Activated T-helper 2 cell treated with anti-CD3 and anti-CD28 coated beads, Interferon-gamma antibody, Interleukin-2, Interleukin-4, amounts not matched to agents 10 μg/mL and 5 μg/mL and 100 μg/mL, durations not matched to agents 14 hours and 24 hours and 36 hours (primary cell): ENCODE measurements around the gene CDH18. TPM values are rescaled to one million over a fixed set of nuclear protein-coding genes. Genes with fewer than 3 reads are reported as not detected.

ENCODE experiments used
- DNase-seq: peaks from one replicate; pipeline ENCODE4 v3.0.0; 2021; ENCODE audit warnings: low spot score
- H3K27ac Mint-ChIP-seq: one replicate; pipeline ENCODE4 v1.8.0; 2021; ENCODE audit warnings: mixed read lengths
- H3K27me3 Mint-ChIP-seq: one replicate; pipeline ENCODE4 v1.8.0; 2021; ENCODE audit warnings: low read depth, mixed read lengths
- H3K36me3 Mint-ChIP-seq: one replicate; pipeline ENCODE4 v1.8.0; 2021; ENCODE audit warnings: low read depth, mixed read lengths
- H3K4me1 Mint-ChIP-seq: one replicate; pipeline ENCODE4 v1.8.0; 2021; ENCODE audit warnings: low read depth, mixed read lengths
- H3K4me3 Mint-ChIP-seq: one replicate; pipeline ENCODE4 v1.8.0; 2021; ENCODE audit warnings: low read depth, mild to moderate bottlenecking, moderate library complexity, mixed read lengths
- H3K9me3 Mint-ChIP-seq: one replicate; pipeline ENCODE4 v1.8.0; 2021; ENCODE audit warnings: mixed read lengths
- intact Hi-C: fragments of 100-400 bp; cut with micrococcal nuclease; formaldehyde crosslinking; loops from one replicate; pipeline ENCODE4 v1.15.1; 2023
- total RNA-seq: library from RNA; stranded (reverse); gene quantifications from 2 replicates; pipeline ENCODE4 v1.2.3, GENCODE V29; 2022

Gene CDH18
- total RNA-seq, 1 donor from 2014 or later, result not detected

- no peak for DNase-seq
- H3K27ac Mint-ChIP-seq, result no peak overlapping the region
- H3K4me1 Mint-ChIP-seq, result no peaks in the 10 kb centered on the region
- H3K27me3 Mint-ChIP-seq, result no peaks in the 10 kb centered on the region
- H3K36me3 Mint-ChIP-seq, result no peaks in the 10 kb centered on the region
- intact Hi-C loops, result no loop called here
- H3K4me3 Mint-ChIP-seq, result no peak overlapping the region
- peaks cover 24% of the 10 kb centered on the region for H3K9me3 Mint-ChIP-seq
These were observed 67.2 kb downstream of the CDH18 start for GRCh38 chr5:19920761-19921160.

- intact Hi-C loops, result no loop called here
- H3K4me3 Mint-ChIP-seq, result no peak overlapping the region
- H3K9me3 Mint-ChIP-seq, result peaks cover 32% of the 10 kb centered on the region
- DNase-seq, result no peak
- no peak overlapping the region for H3K27ac Mint-ChIP-seq
- no peaks in the 10 kb centered on the region for H3K36me3 Mint-ChIP-seq
- H3K27me3 Mint-ChIP-seq, result no peaks in the 10 kb centered on the region
- H3K4me1 Mint-ChIP-seq, result no peaks in the 10 kb centered on the region
These were observed 69.2 kb downstream of the CDH18 start for GRCh38 chr5:19918780-19919179.

GRCh38 chr5:19917588-19918122 lies 70.3 kb downstream of the CDH18 start:
- Mint-ChIP-seq H3K27me3 (no peaks in the 10 kb centered on the region), H3K36me3 (no peaks in the 10 kb centered on the region), H3K4me1 (no peaks in the 10 kb centered on the region), H3K4me3 (no peak overlapping the region), H3K9me3 (peaks cover 32% of the 10 kb centered on the region), H3K27ac (no peak overlapping the region)
- intact Hi-C loops, result no loop called here
- DNase-seq, result no peak

GRCh38 chr5:19910136-19910535 lies 77.9 kb downstream of the CDH18 start:
- no peaks in the 10 kb centered on the region for H3K4me1 Mint-ChIP-seq
- H3K27me3 Mint-ChIP-seq, result no peaks in the 10 kb centered on the region
- no peak overlapping the region for H3K27ac Mint-ChIP-seq
- peaks cover 34% of the 10 kb centered on the region for H3K9me3 Mint-ChIP-seq
- intact Hi-C loops, result no loop called here
- H3K36me3 Mint-ChIP-seq, result no peaks in the 10 kb centered on the region
- no peak overlapping the region for H3K4me3 Mint-ChIP-seq
- no peak for DNase-seq

- no peak for DNase-seq
- no peaks in the 10 kb centered on the region for H3K27me3 Mint-ChIP-seq
- H3K4me1 Mint-ChIP-seq, result no peaks in the 10 kb centered on the region
These were observed 83.2 kb downstream of the CDH18 start for GRCh38 chr5:19904766-19905165.

DNA sequence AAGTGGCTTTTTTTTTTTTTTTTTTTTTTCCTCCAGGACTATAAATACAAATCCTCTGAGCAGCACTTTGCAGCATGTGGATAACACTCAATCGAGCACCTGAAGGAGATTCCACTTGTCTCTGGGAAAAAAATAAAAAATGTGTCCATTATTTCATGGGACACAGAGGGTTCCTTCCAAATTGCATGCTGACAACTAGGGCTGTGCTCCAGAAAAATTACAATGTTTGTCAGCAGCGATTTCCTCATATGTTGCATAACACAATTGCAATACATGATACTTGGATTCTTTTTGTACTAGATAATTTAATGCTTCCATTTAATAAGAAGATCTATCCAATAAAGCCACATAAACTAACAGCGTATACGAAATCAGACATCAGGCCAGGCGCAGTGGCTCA lies 84.4 kb downstream of the CDH18 start:
- Mint-ChIP-seq H3K4me1 (no peaks in the 10 kb centered on the region), H3K4me3 (no peak overlapping the region), H3K9me3 (peaks cover 12% of the 10 kb centered on the region), H3K27me3 (no peaks in the 10 kb centered on the region), H3K27ac (no peak overlapping the region), H3K36me3 (no peaks in the 10 kb centered on the region)
- no peak for DNase-seq
- intact Hi-C loops, result no loop called here

More at GRCh38 chr5:19904766-19905165, 83.2 kb downstream of the CDH18 start:
- intact Hi-C loops, result no loop called here
- no peak overlapping the region for H3K4me3 Mint-ChIP-seq
- no peak overlapping the region for H3K27ac Mint-ChIP-seq
- peaks cover 12% of the 10 kb centered on the region for H3K9me3 Mint-ChIP-seq
- H3K36me3 Mint-ChIP-seq, result no peaks in the 10 kb centered on the region

GRCh38 chr5:19902316-19902934 lies 85.6 kb downstream of the CDH18 start:
- Mint-ChIP-seq H3K27ac (no peak overlapping the region), H3K4me1 (no peaks in the 10 kb centered on the region), H3K9me3 (peaks cover 12% of the 10 kb centered on the region), H3K27me3 (no peaks in the 10 kb centered on the region), H3K36me3 (no peaks in the 10 kb centered on the region), H3K4me3 (no peak overlapping the region)
- DNase-seq, result no peak
- intact Hi-C loops, result no loop called here

- intact Hi-C loops, result no loop called here
- DNase-seq, result no peak
- Mint-ChIP-seq H3K36me3 (no peaks in the 10 kb centered on the region), H3K4me1 (no peaks in the 10 kb centered on the region), H3K4me3 (no peak overlapping the region), H3K27me3 (no peaks in the 10 kb centered on the region), H3K27ac (no peak overlapping the region), H3K9me3 (peaks cover 12% of the 10 kb centered on the region)
These were observed 87.7 kb downstream of the CDH18 start for GRCh38 chr5:19900269-19900668.

DNA sequence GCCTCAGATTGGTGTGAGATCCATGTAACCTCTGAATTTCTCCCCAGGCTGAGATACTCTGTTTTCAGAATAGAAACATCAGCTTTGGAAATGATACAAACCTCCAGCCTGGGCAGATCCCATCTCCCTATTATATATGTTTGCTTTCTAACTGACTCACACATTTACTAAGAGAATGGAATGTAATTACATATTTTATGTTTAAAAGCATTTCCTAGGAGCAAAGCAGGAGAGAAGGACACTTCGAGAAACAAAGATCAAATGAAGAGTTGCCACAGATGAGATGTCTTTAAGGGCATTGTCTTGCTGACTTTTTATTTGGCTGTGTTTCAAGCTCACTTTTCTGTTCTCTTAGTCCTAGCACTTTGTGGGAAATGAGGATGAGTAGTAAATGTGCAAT lies 96.3 kb downstream of the CDH18 start:
- Mint-ChIP-seq H3K4me3 (no peak overlapping the region), H3K27me3 (no peaks in the 10 kb centered on the region), H3K9me3 (peaks cover 24% of the 10 kb centered on the region), H3K36me3 (no peaks in the 10 kb centered on the region), H3K27ac (no peak overlapping the region), H3K4me1 (no peaks in the 10 kb centered on the region)
- DNase-seq, result no peak
- intact Hi-C loops, result no loop called here

GRCh38 chr5:19886123-19886917 lies 101.7 kb downstream of the CDH18 start:
- no peak overlapping the region for H3K27ac Mint-ChIP-seq
- DNase-seq, result no peak
- H3K9me3 Mint-ChIP-seq, result peaks cover 19% of the 10 kb centered on the region
- no peaks in the 10 kb centered on the region for H3K4me1 Mint-ChIP-seq
- no peaks in the 10 kb centered on the region for H3K36me3 Mint-ChIP-seq
- H3K27me3 Mint-ChIP-seq, result no peaks in the 10 kb centered on the region
- intact Hi-C loops, result no loop called here
- H3K4me3 Mint-ChIP-seq, result no peak overlapping the region

DNA sequence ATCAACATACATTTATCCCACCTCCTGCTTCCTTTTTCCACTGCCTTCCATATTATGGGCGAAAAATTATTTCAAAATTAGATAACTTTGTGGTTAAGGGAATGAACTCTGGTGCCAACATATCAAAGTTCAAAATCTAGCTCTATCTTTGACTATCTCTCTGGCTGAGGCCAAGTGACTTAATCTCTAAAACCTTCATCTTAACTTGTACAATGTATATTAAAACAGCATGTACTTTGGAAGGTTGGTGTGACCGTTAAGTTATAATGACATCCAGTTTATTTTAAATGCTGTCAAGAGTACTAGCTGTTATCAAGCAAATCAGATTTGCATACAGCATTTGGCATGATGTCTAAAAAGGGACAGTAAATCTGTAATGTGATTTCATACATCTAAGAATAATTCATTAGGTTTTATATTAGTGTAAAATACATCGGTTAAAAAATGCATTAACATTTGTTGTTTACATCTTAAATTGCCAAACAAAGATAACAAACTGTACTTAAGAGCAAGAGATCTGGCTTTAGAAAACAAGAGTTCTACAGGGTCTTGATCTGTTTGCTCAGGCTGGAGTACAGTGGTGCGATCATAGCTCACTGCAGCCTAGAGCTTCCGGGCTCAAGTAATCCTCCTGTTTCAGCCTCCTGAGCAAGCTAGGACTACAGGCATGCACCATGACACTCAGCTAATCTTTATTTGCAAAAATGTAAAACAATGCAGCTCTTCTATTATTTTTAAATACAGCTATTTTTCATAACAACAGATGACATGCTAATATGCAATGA lies 102.8 kb downstream of the CDH18 start:
- intact Hi-C loops, result no loop called here
- Mint-ChIP-seq H3K27ac (no peak overlapping the region), H3K4me3 (no peak overlapping the region), H3K4me1 (no peaks in the 10 kb centered on the region), H3K9me3 (peaks cover 14% of the 10 kb centered on the region), H3K27me3 (no peaks in the 10 kb centered on the region), H3K36me3 (no peaks in the 10 kb centered on the region)
- DNase-seq, result no peak

DNA sequence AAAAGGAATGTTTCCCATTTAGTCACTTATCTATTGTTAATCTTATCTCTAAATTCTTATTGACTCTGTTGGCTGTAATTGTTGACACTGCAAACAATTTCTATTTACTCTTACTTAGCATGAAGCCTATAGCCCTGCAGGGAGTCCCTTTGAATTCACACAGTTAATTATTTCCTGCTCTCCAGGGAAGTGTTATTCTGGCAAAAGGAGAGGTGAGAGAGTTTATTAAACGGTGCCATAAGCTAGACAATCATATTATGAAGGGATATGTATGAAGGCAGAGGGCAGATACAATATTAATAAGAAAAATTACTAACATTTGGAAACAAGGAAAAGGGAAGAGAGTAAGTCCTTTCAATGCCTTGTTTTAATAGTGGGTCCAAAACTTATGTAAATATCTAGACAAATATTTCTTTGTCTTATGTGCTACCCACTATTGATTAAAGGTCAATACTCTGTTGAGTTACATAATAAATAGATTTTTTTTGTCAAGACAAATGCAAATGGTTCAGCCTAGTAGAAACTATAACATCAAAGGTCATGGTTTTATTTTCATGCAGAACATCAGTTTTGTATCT lies 107.1 kb downstream of the CDH18 start:
- intact Hi-C loops, result no loop called here
- H3K4me3 Mint-ChIP-seq, result no peak overlapping the region
- H3K9me3 Mint-ChIP-seq, result peaks cover 12% of the 10 kb centered on the region
- no peak for DNase-seq
- no peaks in the 10 kb centered on the region for H3K27me3 Mint-ChIP-seq
- H3K27ac Mint-ChIP-seq, result no peak overlapping the region
- H3K4me1 Mint-ChIP-seq, result no peaks in the 10 kb centered on the region
- no peaks in the 10 kb centered on the region for H3K36me3 Mint-ChIP-seq
